DMS 273 (cell line): ENCODE data around the gene MVB12B.
"Not testable (repeated sequence)": the region's sequence is repeated elsewhere in the genome, so short reads cannot be mapped to it uniquely, and the experiment has no call there.

ENCODE experiments used
- DNase-seq: peaks from one replicate; lab custom pipeline; 2025; ENCODE audit not compliant: unreplicated experiment; lab: John Stamatoyannopoulos, UW

The MVB12B gene

GRCh38 chr9:126465977-126466376 is 139.3 kb downstream of the MVB12B start:
- DNase-seq, result no peak

DNA sequence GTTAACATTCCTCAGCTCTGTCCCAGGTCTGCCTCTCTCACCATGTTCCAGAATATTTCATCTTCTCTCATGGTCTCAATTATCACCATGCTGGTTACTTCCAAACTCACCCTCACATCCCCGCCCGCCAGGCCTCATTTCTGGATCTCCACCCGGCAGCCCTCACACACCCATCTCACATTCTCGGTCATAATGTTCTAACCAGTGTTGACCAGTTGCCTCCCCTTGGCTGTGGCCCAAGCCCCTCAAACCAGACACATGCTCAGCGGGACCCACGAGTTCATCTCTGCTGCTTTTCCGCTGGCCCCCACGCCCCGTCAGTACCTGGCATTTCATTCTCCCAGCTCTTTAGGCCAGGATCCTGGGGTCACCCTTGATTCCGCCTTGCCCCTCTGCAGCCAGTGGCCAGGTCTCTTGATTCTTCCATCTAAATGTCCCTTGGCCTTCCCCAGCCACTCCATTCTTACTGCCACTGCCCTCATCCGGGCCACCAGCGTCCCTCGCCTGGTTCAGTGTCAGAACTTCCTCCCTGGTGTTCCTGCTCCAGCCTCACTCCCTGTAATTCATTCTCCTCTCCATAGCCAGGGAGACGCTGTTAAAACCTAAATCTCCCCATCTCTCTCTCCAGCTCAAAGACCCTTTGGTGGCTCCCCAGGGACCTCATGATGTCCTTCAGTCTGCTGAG is 141.7 kb downstream of the MVB12B start:
- DNase-seq, result no peak

GRCh38 chr9:126470241-126470993 is 143.8 kb downstream of the MVB12B start:
- DNase-seq, result no peak

GRCh38 chr9:126471084-126471624 is 144.5 kb downstream of the MVB12B start:
- DNase-seq, result no peak

DNA sequence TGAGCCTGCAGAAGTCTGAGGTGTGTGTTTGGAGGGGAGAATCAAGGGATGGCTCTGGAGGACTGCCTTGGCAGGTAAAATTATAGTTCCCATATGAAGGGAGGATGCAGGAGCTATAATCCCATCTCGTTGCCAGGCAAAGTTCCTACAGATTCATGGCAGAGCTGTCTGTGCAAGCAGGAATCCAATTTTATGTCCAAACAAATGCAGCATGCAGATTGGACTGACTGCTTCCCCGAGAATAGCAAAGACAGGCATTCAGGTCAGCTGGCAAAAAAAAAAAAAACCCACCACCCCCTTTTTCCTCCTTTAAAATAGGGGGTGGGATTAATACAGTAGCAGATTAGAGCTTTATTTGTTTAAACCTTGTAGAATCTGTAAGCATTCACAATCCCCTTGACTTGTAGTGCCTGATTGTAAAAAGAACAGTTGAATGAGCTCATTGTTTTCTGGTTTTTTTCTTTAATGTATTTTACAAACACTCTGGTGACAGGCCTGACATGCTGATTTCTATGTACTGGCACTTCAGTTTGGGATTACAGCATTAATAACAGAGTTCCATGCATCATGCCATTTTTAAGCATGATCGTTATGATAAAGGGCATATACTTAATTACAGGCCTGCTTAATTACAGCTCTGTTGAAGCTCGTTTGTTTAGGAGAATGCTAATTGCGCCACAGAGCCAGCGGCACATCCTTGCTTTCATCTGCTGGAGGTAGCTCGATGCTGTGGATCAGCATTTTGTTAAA is 145.7 kb downstream of the MVB12B start:
- no peak for DNase-seq

DNA sequence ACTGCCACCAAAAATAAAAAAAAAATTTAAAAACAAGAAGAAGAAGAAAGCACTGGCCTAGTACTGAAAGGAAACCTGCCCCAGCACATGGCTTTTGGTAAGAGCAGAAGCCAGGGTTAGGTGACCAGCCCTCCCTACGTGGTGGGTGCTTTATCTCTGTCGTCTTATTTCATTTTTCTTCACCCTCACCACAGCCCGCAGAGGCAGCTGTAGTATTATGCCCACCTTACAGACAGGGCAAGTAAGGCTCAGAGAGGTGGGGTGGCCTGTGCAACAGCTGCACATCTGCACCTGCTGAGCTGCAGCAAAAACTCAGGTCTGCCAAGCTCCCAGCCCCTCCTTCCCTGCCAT is 146.3 kb downstream of the MVB12B start:
- DNase-seq, result no peak

DNA sequence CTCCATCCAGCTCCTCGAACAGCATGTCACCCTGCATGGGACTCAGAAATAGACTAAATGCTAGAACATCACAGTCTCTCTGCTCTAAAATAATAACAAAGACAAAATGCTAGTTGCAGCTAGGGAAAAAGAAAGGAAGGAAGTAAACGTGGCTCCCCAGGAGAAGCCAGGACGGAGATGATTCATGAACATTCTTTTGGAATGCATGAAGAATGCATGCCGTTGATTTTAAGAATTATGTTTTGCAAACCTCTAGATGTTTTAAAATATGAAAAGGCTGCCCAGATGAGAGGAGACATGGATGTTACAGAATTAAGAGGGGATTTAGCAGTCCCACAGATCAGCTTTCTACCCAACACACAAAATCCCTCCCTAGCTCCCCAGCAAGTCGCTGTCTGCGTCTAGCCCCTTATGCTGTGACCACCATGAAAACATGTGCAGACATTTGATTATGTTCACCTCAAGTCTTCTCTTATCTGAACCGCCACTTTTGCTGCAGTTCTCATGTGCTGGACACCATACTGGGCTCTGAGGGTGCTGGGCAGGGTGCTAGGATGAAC is 147.7 kb downstream of the MVB12B start:
- no peak for DNase-seq

DNA sequence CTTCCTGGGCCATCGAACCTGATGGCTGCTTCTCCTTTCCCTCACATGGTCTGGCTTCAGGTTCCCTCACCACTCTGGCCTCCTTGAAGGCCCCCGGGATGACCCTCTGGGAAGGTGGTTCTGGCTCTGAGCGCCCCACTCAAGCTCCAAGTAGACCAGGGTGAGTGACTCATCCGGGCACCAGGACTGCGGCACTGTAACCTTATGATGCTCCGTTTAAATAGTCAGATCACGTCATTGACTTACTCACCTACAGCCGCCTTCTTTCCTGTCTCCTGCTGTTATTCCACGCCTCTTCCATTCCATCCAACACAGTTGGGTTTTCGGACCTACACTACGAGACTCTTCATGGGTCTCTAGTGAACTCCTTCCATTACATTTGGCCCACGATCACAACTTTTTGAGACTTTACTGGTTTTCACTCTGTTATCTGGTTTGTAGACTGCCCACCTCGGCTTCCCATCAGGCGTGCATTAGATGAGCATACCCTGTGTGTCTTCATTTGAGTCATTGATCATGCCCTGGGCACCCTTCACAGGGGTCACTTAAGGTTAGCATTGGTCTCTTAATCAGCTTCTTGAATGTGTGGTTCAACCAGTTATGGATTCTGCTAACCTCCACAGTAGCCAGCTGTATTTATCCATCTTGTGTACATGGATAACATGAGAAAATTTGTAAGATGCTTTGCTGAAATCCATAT is 148.3 kb downstream of the MVB12B start:
- no peak for DNase-seq

GRCh38 chr9:126475933-126476555 is 149.4 kb downstream of the MVB12B start:
- no peak for DNase-seq

DNA sequence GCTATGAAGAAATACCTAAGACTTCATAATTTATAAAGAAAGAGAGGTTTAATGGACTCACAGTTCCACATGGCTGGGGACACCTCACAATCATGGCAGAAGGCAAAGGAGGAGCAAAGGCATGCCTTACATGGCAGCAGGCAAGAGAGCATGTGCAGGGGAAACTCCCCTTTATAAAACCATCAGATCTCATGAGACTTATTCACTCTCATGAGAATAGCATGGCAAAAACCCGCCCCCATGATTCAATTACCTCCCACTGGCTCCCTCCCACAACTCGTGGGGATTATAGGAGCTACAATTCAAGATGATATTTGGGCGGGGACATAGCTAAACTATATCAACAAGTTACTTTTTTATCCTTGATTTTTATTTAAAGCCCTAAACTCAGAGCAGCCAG is 150.8 kb downstream of the MVB12B start:
- DNase-seq, result not testable (repeated sequence)

GRCh38 chr9:126478216-126478981 is 151.8 kb downstream of the MVB12B start:
- no peak for DNase-seq

DNA sequence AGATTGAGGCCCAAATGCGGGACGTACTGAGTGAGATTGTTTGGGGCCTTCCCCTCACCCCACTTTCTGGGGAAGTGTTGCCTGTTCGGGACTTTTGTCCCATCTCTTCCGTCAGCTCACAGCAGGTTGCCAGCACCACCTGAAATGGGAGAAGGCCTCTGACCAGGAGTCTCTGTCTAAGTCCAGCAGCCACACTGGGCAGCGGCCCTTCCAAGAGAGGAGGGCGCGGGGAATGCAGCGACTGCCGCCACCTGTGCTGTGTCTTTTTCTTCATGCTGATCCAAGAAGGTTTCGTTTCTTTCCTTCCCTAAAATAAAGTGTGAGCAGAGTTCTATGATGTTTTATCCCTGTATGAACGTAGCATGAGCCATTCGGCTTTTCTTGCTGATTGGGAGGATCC is 152.9 kb downstream of the MVB12B start:
- no peak for DNase-seq

DNA sequence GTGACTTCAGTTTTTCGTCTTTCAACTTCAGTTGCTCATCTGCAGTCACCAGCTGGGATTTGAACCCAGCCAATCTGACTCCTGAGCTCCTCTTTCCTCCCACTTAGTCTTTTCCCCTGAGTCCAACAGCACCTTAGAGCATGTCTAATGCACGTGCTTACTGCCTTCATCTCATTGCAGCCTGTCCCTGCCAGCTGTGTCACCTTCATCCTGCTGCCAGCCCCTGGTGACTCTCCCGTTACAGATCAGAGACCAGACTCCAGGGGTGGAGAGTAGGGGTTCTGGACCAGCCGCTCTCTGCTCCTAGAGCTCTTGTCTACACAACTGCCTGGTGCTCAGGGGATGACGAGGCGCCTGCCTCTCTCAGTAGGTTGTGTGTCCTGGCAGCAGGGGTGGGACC is 154.2 kb downstream of the MVB12B start:
- DNase-seq, result no peak

GRCh38 chr9:126481862-126482261 is 155.2 kb downstream of the MVB12B start:
- DNase-seq, result no peak

DNA sequence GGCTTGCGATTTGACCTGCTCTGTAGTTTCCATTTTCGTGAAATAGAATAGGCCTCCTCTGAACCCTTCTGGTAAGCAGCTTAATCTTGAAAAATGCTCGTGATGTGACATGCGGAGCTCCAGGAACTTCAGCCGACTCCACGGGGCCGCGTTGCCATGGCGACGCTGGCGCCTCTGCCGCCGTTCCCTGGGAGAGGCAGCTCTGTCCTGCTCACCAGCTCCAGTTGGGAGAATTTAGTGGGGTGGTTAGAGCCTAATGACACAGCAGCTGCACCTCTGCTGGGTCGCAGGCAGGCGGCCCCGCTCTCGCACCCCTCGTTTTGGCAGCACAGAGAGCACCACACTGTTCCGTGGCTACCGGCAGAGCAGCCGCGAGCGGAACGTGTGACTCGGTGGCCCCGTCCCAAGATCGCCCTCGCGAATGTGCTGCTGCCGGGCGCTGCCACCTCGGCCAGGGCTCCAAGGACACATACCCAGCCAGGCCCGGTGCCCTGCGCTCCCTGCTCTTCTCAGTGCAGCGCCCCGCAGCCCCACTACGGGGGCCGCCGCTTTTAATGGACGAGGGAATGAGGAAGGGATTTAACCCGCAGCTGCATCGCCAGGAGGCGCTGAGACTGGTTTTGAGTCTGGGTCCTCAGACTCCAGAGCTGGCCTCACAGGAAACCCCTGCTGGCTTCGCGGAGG is 155.9 kb downstream of the MVB12B start:
- peak; percentile 39 for DNase-seq

DNA sequence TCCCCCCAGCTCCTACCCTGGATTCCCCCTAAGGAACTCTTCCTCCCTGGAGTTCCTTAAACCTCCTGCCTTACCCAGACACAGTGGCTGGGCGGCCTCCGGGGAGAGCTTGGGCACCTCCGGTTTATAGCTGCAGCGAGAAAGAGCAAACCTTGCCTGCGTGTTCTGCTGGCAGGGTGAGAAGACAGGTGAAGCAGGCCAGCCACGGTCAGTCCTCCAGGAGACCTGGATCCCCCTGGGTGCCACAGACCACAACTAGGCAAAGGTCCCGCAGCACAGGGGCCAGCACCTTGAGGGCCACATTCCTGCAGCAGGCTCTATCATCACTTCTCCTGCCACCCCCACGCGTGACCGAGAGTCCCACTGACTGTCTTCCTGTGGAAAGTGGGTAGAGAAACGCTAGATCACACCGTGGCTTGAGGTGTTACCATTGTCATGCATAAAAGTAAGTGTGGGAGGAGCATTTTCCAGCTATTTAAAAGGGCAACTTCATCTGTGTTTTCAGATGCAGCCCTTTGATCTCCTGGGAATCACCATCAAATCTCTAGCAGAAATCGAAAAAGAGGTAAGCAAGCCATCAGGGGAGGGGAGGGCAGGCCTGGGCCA is 156.9 kb downstream of the MVB12B start:
- DNase-seq, result no peak

DNA sequence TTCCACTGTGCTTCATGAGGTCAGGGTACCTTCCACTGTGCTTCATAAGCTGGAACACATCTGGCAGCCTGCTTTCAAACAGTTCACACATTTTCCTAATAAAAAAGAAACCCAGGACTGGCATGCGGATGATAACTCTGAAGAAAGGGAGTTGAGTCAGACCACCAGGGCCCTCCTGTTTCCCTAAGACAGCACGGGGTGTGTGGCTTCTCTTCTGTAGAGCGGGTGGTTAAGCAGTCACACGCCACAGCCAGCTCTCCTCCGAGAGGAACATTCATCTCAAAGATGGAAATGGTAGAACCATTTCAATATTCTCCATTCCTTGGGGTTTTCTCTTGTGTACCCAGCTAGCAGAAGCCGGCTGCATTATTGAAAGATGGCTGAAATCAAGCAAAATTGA is 159.0 kb downstream of the MVB12B start:
- no peak for DNase-seq

DNA sequence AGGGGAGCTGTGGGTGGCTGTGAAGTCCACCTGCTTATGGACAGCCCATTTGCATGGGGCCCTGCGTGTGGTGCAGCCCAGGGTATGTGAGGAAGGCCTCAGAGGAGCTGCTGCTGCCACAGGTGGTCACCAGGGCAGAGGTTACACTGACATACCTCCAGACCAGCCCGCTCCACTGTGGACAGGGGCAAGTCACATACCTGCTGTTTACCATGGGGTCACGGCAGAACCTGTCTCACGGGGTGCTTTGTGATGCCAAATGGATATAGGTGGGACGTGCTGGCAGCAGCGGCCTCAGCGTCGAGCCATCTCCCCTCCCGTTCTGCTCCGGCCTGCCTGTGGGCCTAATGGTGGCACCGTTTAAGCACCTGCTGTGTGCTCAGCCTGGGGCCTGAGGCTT is 159.6 kb downstream of the MVB12B start:
- DNase-seq, result no peak

DNA sequence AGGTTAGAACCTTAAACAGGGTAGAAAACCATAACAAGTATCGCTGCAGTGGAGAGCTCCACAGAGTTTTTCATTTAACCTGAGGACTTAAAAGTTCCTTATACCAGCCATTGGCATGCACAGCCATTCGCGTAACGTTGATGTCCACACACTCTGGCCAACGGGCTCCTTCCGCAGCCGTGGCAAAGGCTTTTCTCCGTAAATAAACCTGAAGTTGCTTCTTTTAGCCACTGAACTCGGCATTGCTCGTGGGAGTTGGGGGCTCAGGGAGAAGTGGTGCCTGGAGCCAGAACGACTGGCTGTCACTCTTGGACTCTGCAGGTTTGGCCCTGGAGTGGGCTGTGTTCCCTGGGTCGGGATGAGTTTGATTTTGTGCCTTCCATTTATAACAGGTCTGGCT is 161.2 kb downstream of the MVB12B start:
- DNase-seq, result no peak
